HG03575 (cell line): Measurements from ENCODE around the gene MARCHF10.
"Not testable (repeated sequence)": the region's sequence is repeated elsewhere in the genome, so short reads cannot be mapped to it uniquely, and the experiment has no call there.

Experiments used
- ATAC-seq: cut with Tn5 transposase; IDR thresholded peaks from one replicate; pipeline ENCODE4 v1.9.1; 2021; ENCODE audit not compliant: unreplicated experiment, insufficient number of reproducible peaks, low FRiP score; ENCODE audit errors: extremely low read depth

Gene MARCHF10

GRCh38 chr17:62807812-62808575 lies at the start of gene MARCHF10:
Gene MARCHF10 (minus strand): TSS chr17:62808314. CDS start chr17:62801735, 6,579 bp downstream.
- no peak for ATAC-seq

- no peak for ATAC-seq
Measured at GRCh38 chr17:62857526-62857925, 49.4 kb upstream of the MARCHF10 start.

- no peak for ATAC-seq
Measured at GRCh38 chr17:62856594-62856993, 48.5 kb upstream of the MARCHF10 start.

- ATAC-seq = no peak
Measured at GRCh38 chr17:62855156-62855555, 47.0 kb upstream of the MARCHF10 start.

GRCh38 chr17:62854098-62854680 lies 46.1 kb upstream of the MARCHF10 start:
- ATAC-seq = no peak

GRCh38 chr17:62852195-62852594 lies 44.1 kb upstream of the MARCHF10 start:
- no peak for ATAC-seq

GRCh38 chr17:62849591-62850415 lies 41.7 kb upstream of the MARCHF10 start:
- not testable (repeated sequence) for ATAC-seq

- ATAC-seq = no peak
Measured at GRCh38 chr17:62848334-62848733, 40.2 kb upstream of the MARCHF10 start.

- no peak for ATAC-seq
Measured at GRCh38 chr17:62847426-62847825, 39.3 kb upstream of the MARCHF10 start.

- no peak for ATAC-seq
Measured at GRCh38 chr17:62840871-62841270, 32.8 kb upstream of the MARCHF10 start.

- ATAC-seq = not testable (repeated sequence)
Measured at GRCh38 chr17:62833816-62834215, 25.7 kb upstream of the MARCHF10 start.

- ATAC-seq = no peak
Measured at GRCh38 chr17:62832405-62832804, 24.3 kb upstream of the MARCHF10 start.

GRCh38 chr17:62831066-62831465 lies 23.0 kb upstream of the MARCHF10 start:
- ATAC-seq = not testable (repeated sequence)

GRCh38 chr17:62827746-62828485 lies 19.8 kb upstream of the MARCHF10 start:
- ATAC-seq = no peak

- ATAC-seq = no peak
Measured at GRCh38 chr17:62826956-62827355, 18.8 kb upstream of the MARCHF10 start.

- no peak for ATAC-seq
Measured at GRCh38 chr17:62825182-62825581, 17.1 kb upstream of the MARCHF10 start.

GRCh38 chr17:62824290-62825131 lies 16.4 kb upstream of the MARCHF10 start:
- no peak for ATAC-seq

- ATAC-seq = no peak
Measured at GRCh38 chr17:62823111-62823893, 15.2 kb upstream of the MARCHF10 start.
